Caco-2 (cell line): ENCODE measurements around the gene RIOK1. TPM values are rescaled to one million over a fixed set of nuclear protein-coding genes. Genes with fewer than 3 reads are reported as not detected.
"Not testable (repeated sequence)": the region's sequence is repeated elsewhere in the genome, so short reads cannot be mapped to it uniquely, and the experiment has no call there.

ENCODE experiments used
- BruUV-seq: library from RNA; stranded (reverse); fragments of 400-500 nt; replicated peaks from 2 replicates; lab custom pipeline; 2021; lab: Mats Ljungman, UMichigan
- CTCF ChIA-PET: fragments of 300-600 bp; sonication (Branson Sonifier 250); formaldehyde crosslinking; loops from one replicate; lab custom pipeline; 2022; ENCODE audit warnings: antibody characterized with exemption; lab: Charles Lee
- POLR2A ChIA-PET: fragments of 300-600 bp; sonication (Branson Sonifier 250); formaldehyde crosslinking; loops from one replicate; lab custom pipeline; 2022; ENCODE audit warnings: antibody characterized with exemption; lab: Charles Lee
- DNase-seq, 2 experiments: peaks; one replicate each; pipeline versions ENCODE4 v3.0.0 to v3.0.0-alpha.2; 2020 to 2022
- H3K27me3 ChIP-seq: replicated peaks from 2 replicates; pipeline ENCODE4 v1.6.0; 2011; ENCODE audit warnings: low read length; ENCODE audit not compliant: control insufficient read depth, insufficient read depth
- H3K36me3 ChIP-seq: 2 replicates; pipeline ENCODE4 v1.5.1; 2011; ENCODE audit warnings: low read length; ENCODE audit not compliant: control insufficient read depth, insufficient read depth
- H3K4me1 ChIP-seq: fragments of 250-450 bp; sonication (Bioruptor Pico); 2 replicates; pipeline ENCODE4 v1.5.1; 2020; ENCODE audit warnings: mild to moderate bottlenecking
- H3K4me3 ChIP-seq: 2 replicates; pipeline ENCODE4 v1.5.1; 2011; ENCODE audit warnings: low read depth, mild to moderate bottlenecking, control low read depth, low read length
- H3K9me3 ChIP-seq: fragments of 250-450 bp; sonication (Bioruptor Pico); 2 replicates; pipeline ENCODE4 v1.5.1; 2020; ENCODE audit warnings: mild to moderate bottlenecking, moderate library complexity
- H3K27ac Mint-ChIP-seq: one replicate; pipeline ENCODE4 v1.8.0; 2022; ENCODE audit warnings: mixed read lengths; ENCODE audit not compliant: unreplicated experiment
- H3K27me3 Mint-ChIP-seq: one replicate; pipeline ENCODE4 v1.8.0; 2022; ENCODE audit warnings: mixed read lengths; ENCODE audit not compliant: insufficient read depth, unreplicated experiment
- H3K36me3 Mint-ChIP-seq: one replicate; pipeline ENCODE4 v1.8.0; 2022; ENCODE audit warnings: mild to moderate bottlenecking, mixed read lengths; ENCODE audit not compliant: insufficient read depth, unreplicated experiment
- H3K4me1 Mint-ChIP-seq: one replicate; pipeline ENCODE4 v1.8.0; 2022; ENCODE audit warnings: low read depth, mixed read lengths; ENCODE audit not compliant: unreplicated experiment
- H3K4me3 Mint-ChIP-seq: one replicate; pipeline ENCODE4 v1.8.0; 2022; ENCODE audit warnings: mild to moderate bottlenecking, moderate library complexity, mixed read lengths; ENCODE audit not compliant: unreplicated experiment
- H3K9me3 Mint-ChIP-seq: one replicate; pipeline ENCODE4 v1.8.0; 2022; ENCODE audit warnings: mixed read lengths; ENCODE audit not compliant: unreplicated experiment
- intact Hi-C: fragments of 100-400 bp; cut with micrococcal nuclease; formaldehyde crosslinking; loops from one replicate; pipeline ENCODE4 v1.10.0; 2022; ENCODE audit not compliant: unreplicated experiment
- total RNA-seq: library from RNA; stranded (reverse); gene quantifications from 2 replicates; pipeline ENCODE4 v1.2.3, GENCODE V29; 2022
- TF ChIP-seq, protein P1 (sequence below), 2 experiments: fragments of 200-600 bp in 1 of 2; IDR thresholded peaks; 1 replicate in 1 of 2; 2 replicates in 1 of 2; pipeline versions ENCODE4 v1.5.1 to v1.8.0; 2011 to 2022; ENCODE audit warnings: antibody characterized with exemption in 1 of 2, control low read depth in 1 of 2, inconsistent platforms in 1 of 2, low read depth in 1 of 2, low read length in 1 of 2, mild to moderate bottlenecking in 1 of 2, moderate library complexity in 1 of 2; ENCODE audit not compliant: insufficient read depth in 1 of 2, severe bottlenecking in 1 of 2, unreplicated experiment in 1 of 2

Gene RIOK1
- total RNA-seq, 1 experiment from 2014 or later, result 36.1 TPM

DNA sequence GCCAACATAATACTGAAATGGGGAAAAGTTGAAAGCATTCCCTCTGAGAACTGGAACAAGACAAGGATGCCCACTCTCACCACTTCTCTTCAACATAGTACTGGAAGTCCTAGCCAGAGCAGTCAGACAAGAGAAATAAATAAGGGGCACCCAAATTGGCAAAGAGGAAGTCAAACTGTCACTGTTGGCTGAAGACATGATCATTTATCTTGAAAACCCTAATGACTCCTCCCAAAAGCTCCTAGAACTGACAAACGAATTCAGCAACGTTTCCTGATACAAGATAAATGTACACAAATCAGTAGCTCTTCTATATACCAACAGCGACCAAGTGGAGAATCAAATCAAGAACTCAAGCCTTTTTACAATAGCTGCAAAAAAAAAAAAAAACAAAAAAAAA lies 37.7 kb upstream of the RIOK1 start:
- H3K9me3 ChIP-seq, BruUV-seq, DNase-seq, H3K36me3 ChIP-seq, H3K27ac Mint-ChIP-seq, H3K9me3 Mint-ChIP-seq, H3K4me1 Mint-ChIP-seq, H3K27me3 Mint-ChIP-seq, H3K4me3 ChIP-seq, H3K36me3 Mint-ChIP-seq, POLR2A ChIA-PET, H3K4me3 Mint-ChIP-seq, H3K27me3 ChIP-seq, intact Hi-C loops, CTCF ChIA-PET: not testable (repeated sequence)
- peaks cover 13% of the 10 kb centered on the region for H3K4me1 ChIP-seq

DNA sequence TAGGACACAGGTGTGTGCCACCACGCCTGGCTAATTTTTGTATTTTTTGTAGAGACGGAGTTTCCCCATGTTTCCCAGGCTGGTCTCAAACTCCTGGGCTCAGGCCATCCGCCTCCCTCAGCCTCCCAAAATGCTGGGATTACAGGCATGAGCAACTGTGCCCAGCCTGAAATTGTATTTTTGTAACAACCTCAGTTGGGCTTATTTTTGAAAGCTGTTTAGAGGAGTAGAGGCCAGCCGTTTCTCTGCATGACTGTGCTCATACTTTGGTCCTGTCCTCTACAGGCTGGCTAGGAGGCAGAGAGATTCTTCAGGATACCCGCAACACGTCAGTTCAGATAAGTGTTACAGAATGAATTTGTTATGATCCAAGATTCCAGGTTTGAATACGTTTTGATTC lies 22.2 kb upstream of the RIOK1 start:
- BruUV-seq, result no TSS peak
- Histone ChIP-seq H3K27me3 (no peaks in the 10 kb centered on the region), H3K36me3 (no peaks in the 10 kb centered on the region), H3K9me3 (no peaks in the 10 kb centered on the region), H3K4me1 (no peaks in the 10 kb centered on the region), H3K4me3 (no peak overlapping the region)
- no peaks in the 10 kb centered on the region for H3K36me3 Mint-ChIP-seq
- H3K4me3 Mint-ChIP-seq, result no peak overlapping the region
- H3K9me3 Mint-ChIP-seq, result no peaks in the 10 kb centered on the region
- H3K27me3 Mint-ChIP-seq, result no peaks in the 10 kb centered on the region
- ChIA-PET POLR2A (no interaction called here), CTCF (no interaction called here)
- TF ChIP-seq, protein P1, sequence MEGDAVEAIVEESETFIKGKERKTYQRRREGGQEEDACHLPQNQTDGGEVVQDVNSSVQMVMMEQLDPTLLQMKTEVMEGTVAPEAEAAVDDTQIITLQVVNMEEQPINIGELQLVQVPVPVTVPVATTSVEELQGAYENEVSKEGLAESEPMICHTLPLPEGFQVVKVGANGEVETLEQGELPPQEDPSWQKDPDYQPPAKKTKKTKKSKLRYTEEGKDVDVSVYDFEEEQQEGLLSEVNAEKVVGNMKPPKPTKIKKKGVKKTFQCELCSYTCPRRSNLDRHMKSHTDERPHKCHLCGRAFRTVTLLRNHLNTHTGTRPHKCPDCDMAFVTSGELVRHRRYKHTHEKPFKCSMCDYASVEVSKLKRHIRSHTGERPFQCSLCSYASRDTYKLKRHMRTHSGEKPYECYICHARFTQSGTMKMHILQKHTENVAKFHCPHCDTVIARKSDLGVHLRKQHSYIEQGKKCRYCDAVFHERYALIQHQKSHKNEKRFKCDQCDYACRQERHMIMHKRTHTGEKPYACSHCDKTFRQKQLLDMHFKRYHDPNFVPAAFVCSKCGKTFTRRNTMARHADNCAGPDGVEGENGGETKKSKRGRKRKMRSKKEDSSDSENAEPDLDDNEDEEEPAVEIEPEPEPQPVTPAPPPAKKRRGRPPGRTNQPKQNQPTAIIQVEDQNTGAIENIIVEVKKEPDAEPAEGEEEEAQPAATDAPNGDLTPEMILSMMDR (IDR thresholded peaks at IDR 0.05; ENCODE audit: insufficient read depth in 1 of 2, low read depth in 1 of 2, low read length in 1 of 2, severe bottlenecking in 1 of 2, unreplicated experiment in 1 of 2), result no peak
- no peaks in the 10 kb centered on the region for H3K4me1 Mint-ChIP-seq
- intact Hi-C loops, result no loop called here
- H3K27ac Mint-ChIP-seq, result no peak overlapping the region
- no peak for DNase-seq

DNA sequence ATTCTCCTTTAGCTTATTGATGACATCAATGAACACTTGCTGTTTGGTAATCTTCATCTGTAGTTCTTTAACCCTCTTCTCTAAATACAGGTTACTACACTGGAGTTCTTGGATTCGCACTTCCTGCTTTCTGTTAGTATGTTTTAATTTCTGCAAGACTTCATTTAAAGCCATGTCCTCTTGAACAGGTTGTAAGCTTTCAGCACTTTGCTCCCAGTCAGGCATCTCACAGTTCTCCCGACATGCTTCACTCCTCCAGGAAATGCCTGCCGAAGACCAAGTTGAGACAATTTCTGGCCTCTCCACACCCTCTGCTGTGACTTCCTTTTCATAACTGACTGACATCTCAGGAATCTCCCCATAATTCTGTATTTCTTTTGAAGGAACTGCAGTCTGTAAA lies 15.9 kb upstream of the RIOK1 start:
- H3K36me3 ChIP-seq, result no peaks in the 10 kb centered on the region
- Mint-ChIP-seq H3K27me3 (no peaks in the 10 kb centered on the region), H3K27ac (peak overlapping the region; percentile 4), H3K4me1 (peaks cover 7% of the 10 kb centered on the region), H3K36me3 (no peaks in the 10 kb centered on the region), H3K9me3 (no peaks in the 10 kb centered on the region), H3K4me3 (no peak overlapping the region)
- DNase-seq, result no peak
- no peak overlapping the region for H3K4me3 ChIP-seq
- POLR2A ChIA-PET, result no interaction called here
- intact Hi-C loops, result no loop called here
- TF ChIP-seq, protein P1 (IDR thresholded peaks at IDR 0.05; ENCODE audit: insufficient read depth in 1 of 2, low read depth in 1 of 2, low read length in 1 of 2, severe bottlenecking in 1 of 2, unreplicated experiment in 1 of 2), result no peak
- CTCF ChIA-PET, result no interaction called here
- H3K27me3 ChIP-seq, result no peaks in the 10 kb centered on the region
- no TSS peak for BruUV-seq
- no peaks in the 10 kb centered on the region for H3K4me1 ChIP-seq
- H3K9me3 ChIP-seq, result no peaks in the 10 kb centered on the region

DNA sequence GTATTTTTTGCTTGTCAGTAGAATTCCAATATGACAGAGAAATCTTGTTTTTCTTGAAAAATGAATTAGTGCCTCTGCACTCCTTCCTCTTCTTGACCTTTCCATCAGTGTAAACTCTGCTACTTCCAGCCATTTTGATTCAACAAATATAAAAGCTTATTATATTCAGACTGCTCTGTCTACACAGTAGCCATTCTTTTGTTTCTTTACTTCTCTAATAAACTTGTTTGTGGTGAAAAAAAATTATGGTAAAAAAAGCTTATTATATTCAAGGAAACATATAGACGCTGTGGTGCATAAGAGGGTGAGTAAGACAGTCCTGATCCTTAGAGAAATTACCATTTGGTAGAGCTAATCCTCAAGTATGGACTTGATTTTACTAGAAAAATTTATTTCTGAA lies 11.6 kb upstream of the RIOK1 start:
- H3K4me3 ChIP-seq, result no peak overlapping the region
- Mint-ChIP-seq H3K36me3 (no peaks in the 10 kb centered on the region), H3K4me1 (peaks cover 7% of the 10 kb centered on the region), H3K27me3 (no peaks in the 10 kb centered on the region), H3K9me3 (no peaks in the 10 kb centered on the region), H3K27ac (no peak overlapping the region), H3K4me3 (no peak overlapping the region)
- TF ChIP-seq, protein P1 (IDR thresholded peaks at IDR 0.05; ENCODE audit: insufficient read depth in 1 of 2, low read depth in 1 of 2, low read length in 1 of 2, severe bottlenecking in 1 of 2, unreplicated experiment in 1 of 2), result no peak
- no peaks in the 10 kb centered on the region for H3K9me3 ChIP-seq
- BruUV-seq, result no TSS peak
- DNase-seq, result no peak
- CTCF ChIA-PET, result no interaction called here
- H3K4me1 ChIP-seq, result no peaks in the 10 kb centered on the region
- no peaks in the 10 kb centered on the region for H3K27me3 ChIP-seq
- no peaks in the 10 kb centered on the region for H3K36me3 ChIP-seq
- POLR2A ChIA-PET, result no interaction called here
- intact Hi-C loops, result no loop called here
